Myocyte (in vitro differentiated cells): ENCODE measurements around the gene SRSF1. TPM values are rescaled to one million over a fixed set of nuclear protein-coding genes. Genes with fewer than 3 reads are reported as not detected.
A peak's percentile ranks its signal among the peaks of the same experiment; 100 is the strongest.

ENCODE experiments used
- DNase-seq: peaks from one replicate; pipeline ENCODE4 v3.0.0-alpha.2; 2012; ENCODE audit warnings: low read depth
- total RNA-seq: library from RNA; depleted of rRNA; stranded (reverse); fragments of >200 nt; gene quantifications from 2 replicates; pipeline ENCODE4 v1.2.3, GENCODE V29; 2014

Gene SRSF1
- total RNA-seq, 1 donor from 2014 or later: 180 TPM

DNA sequence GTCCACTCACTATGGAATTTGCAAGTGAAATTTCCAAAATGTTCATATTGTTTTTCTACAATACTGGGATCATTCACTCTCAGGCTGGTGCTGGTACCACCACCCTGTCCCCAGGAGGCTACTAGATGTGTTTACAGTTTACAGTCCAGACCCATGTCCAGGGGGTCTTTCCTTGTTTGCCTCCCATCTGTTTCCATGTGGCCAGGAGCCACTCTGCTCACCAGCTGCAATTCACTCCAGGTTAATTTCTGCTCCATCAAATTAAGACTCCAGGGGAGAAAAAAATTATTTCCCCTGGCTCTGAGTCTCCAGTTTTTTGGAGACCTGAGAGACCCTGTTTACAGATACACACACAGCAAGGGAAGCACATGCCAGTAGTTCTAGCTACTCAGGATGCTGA lies 12.5 kb upstream of the SRSF1 start:
- no peak for DNase-seq

DNA sequence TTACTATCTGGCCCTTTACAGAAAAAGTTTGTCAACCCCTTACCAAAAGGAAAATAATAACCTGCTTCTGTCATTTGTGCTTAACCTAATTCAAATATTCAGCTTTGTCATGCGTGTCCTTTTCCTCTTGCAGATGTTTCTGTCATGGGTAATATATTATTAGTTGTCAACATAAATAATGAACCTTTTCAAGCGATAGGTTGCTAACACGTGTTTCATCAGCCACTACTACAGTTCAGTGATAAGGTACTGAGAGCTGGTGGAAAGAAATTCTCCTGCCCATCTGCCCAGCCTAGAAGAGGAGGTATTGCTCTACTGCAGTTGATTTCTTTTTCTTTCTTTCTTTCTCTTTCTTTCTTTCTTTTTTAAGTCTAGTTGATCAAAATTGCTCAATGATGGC lies 12.0 kb upstream of the SRSF1 start:
- DNase-seq: no peak

DNA sequence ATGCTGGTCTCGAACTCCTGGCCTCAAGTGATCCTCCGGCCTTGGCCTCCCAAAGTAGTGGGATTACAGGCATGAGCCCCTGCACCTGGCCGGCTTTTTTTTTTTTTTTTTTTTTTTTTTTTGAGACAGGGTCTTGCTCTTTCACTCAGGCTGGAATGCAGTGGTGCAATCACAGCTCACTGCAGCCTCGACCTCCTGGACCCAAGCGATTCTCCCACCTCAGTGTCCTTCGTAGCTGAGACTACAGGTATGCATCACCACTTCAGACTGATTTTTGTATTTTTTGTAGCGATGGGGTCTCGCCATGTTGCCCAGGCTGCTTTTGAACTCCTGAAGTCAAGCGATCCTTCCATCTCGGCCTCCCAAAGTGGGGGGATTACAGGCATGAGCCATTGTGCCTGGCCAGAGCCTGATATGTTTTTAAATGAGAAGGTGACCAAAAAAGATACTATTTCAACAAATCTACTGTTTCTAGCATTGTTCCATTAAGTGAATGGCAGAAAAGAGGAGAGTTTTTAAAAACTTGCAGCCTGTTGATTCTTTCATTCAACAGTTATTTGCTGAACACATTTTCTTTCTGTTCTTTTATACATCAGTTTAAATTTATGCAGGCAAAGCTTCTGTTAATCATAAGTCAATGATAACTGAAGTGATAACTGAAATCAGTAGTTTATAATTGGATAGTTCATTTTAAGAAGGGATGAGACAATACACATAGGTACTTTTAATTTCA lies 3.2 kb upstream of the SRSF1 start:
- no peak for DNase-seq

DNA sequence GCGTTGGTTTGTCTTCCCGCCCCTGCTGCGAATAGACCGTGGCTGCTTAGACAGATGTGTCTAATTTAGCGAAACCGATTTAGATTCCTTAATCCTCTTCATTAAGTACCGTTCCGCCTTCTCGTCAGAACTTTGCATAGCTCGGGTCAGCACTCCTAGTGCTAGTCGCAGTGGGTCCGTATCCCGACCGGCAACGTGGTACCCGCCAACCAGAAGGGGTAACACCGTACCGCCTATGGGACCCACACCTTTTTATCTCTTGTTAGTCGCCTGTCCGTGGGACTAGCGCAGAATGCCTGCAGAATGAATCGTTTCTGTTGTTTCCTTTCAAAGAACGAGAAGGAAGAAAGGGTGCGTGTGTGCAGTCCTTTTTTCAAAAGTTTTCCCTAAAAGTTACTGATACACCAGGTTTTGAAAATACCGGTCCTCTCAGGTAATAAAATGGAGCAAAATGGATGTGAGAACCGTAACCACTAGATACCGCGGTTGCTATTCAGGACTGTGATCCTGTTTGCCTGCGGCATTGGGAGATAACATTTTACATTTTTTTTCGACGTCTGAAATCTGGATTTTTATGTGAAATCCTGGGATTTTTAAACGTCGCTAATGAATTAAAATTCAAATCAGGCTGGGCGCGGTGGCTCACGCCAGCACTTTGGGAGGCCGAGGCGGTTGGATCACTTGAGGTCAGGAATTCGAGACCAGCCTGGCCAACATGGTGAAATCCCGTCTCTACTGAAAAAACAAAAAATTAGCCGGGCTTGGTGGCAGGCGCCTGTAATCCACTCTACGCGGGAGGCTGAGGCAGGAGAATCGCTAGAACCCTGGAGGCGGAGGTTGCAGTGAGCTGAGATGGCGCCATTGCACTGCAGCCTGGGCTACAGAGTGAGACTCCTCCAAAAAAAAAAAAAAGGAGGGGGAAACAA lies 998 bp upstream of the SRSF1 start:
- no peak for DNase-seq

DNA sequence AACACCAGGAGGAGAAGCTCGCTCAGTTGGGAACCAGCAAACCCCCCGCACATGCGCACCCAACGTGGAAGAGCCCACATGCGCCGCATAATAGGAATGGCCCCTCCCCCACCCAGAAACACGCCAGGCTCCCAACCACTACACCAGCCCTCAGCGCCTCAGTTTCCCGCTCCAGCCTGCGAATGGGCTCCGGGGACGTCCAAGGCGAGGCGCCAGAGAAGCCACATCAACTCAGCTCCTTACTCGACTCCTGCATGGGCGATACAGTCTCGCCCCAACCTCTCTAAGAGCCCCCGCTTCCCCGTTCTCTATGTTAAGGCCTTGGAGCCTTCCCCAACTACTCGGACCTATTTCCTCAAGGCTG lies 504 bp downstream of the SRSF1 start:
- peak; percentile 89 for DNase-seq

DNA sequence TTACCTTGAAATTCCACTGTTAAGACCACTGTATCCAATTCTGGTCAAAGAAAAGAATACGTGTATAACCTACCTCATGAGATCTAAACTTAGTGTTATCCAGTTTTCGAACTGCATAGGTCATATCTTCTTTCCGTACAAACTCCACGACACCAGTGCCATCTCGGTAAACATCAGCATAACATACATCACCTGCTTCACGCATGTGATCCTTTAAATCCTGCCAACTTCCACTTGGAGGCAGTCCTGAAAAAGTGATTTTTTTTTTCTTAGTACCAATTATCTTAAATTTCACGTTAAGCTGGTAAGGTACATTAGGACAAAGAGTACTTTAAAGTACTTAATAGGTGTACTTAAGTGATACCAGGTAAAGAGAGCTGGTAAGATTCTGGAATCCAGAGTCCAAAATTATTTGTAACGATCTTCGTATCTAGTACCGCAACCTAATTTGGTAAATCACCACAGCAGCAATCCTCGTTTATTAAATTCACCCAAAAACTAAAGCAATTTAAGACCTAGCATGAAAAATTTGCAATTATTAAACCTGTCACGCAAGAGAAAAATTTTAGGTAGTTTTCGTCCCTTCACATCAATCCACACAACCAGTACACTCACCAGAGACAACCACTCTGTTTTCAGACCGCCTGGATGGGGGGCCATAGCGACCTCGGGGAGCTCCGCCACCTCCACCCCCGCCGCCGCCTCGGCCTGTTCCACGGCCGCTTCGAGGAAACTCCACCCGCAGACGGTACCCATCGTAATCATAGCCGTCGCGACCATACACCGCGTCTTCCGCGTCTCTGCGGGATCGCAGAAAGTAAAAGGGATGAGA lies 1.1 kb downstream of the SRSF1 start:
- no peak for DNase-seq

DNA sequence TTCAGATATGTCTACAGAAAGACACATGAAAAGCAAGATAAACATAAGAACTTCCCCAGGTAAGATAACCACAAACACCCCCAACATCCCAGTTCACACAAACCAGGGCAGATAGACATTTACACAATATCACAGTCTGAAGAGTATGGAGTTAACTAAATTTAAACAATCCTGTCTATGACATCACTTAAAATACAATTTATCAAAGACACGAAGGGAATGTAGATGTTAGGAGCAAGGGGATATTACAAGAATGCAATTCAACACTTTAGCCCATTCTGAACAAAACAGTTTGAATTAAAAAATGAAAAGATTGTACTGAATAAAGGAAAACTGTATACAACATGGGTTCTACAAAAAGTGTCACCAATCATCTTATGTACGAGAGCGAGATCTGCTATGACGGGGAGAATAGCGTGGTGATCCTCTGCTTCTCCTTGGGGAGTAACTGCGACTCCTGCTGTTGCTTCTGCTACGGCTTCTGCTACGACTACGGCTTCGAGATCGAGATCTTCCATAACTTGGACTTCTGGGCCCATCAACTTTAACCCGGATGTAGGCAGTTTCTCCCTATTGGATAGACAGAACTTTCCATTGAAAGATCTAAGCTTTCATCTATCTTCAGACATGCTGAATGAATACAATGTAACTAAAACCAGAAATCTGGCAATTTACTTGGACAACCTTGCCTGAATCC lies 1.9 kb downstream of the SRSF1 start:
- no peak for DNase-seq

DNA sequence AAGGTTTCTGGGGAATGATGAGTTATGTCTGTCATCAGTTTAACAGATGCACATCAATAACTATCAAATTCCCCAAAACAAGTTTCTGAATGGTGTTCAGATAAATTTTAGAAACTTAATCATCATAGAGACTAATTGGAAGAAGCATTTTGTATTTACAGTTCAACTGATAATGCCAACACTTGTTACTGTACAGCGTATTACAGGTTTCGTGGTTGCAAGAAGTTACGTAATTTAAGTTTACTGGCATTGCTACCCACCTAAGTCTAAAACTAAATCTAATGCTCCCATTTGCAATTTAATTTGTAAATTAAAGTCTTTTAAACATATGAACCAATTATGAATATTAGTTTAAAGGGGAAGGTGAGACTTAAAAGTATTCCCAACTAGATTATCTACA lies 3.0 kb downstream of the SRSF1 start:
- DNase-seq: no peak

DNA sequence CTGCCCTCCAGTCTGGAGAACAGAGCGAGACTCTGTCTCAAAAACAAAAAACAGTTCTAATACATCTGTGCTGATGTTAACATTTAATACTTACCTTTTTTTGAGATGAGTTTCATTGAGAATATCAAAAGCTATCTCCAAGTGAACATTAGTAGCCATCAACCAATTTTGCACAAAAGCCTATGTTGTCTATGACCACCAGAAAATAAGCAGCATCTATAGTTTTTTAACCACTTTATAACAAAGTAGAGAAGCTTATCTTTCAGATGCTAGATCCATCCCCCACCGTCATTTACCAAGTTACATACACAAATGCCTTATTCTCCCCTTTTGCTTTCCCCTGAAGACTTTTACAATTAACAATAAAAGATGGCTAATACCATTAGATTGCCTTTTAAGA lies 4.1 kb downstream of the SRSF1 start:
- no peak for DNase-seq

DNA sequence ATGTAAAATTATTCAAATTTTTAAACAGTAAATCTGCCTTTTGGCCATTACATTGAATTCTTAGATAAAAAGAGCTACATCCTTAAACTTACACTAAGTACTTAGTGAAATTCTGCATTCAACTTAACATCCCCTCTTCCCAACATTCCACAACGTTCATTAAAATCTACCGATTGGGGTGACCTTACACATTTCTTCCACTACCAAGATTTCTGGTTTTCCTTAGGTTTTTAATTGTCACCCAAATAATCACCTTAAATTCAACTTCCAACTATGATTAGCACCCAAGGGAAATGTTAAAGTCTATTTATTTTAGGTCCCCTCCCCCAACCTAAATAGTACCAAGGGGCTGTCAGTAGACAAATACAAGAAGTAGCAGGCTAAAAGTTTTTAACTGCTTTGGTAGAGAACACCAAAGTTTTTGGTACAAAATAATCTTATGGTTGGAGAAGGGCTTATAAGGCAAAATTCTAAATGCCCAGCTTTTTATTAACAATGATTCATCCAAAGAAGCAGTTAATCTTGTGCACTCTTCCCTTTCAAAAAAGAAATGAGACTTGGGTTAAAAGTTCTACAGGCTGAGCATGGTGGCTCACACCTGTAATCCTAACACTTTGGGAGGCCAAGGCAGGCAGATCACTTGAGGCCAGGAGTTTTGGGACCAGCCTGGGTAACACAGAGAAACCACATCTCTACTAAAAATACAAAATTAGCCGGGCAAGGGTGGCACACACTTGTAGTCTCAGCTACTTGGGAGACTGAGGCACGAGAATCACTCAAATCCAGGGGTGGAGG lies 4.7 kb downstream of the SRSF1 start:
- DNase-seq: no peak

DNA sequence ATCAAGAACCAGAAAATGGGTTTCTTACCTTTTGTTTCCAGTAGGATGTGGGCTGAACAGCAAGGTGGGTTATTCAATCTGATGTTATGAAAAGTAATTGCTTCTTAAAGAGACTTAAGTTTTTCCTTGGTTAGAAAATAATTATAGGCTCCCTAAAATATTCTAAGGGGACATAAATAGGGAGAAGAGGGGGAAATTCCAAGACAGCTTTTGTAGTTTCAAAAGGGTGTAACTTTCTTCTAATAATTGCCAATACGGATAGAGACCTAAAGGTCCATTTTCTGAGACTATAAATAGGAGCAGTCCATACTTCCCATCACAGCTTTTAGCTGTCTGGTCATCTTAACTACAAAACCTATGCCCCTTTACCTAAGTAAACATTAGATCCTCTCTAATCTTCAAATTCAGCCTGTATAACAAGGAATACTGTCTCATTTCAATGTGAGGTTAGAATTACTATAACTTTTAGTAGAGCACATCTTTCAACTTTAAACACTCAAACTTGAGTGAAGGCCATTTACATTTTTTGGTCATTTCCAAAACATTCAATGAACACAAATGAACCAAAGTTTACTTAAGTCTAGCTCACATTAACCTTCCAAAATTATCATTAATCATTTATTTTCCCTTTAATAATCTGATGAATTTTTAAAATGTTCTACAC lies 5.5 kb downstream of the SRSF1 start:
- no peak for DNase-seq

DNA sequence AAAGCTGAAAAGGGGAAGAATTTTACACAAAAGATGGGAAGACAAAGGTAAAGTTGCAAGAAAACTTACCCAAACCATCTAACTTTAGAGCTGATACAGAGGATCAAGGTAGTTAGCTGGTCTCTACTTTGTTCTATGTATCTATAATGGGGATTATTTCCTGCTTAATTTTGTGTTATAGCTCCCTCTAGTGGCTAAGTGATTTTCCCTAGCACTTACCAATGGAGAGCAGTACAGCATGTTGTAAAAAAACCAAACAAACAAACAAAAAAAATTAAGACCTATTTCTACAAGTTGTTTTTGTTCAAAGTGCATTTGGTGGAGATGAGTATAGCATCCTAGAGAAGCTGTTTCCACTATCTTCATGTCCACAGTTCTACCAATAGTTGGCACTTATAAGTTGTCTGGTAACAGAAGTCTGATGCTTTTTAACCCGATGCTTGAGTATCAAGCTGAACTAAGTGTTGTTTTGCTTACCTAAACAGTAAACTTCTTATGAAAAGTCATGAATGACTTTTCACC lies 7.5 kb downstream of the SRSF1 start:
- peak; percentile 81 for DNase-seq

DNA sequence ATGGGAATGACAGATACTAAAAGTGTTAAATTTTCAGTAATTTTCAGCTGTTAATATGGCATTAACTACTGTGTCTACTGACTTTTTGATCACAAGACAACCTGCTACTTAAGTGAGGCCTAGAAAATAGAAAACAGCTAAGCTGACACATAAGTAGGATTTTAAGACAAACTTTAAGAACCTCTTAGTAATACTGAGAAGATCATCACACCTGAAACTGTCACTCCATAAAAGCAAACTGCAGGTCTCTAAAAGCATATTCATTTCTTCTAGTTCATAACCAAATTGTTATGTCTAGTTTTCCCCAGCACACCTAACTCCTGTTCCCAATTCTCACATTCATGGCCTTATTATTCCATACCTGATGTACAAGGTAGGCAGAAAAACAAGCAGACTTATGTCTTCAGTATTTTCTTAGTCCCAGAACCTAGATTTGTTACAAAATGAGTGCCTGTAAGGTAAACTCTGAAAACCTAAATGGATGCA lies 8.0 kb downstream of the SRSF1 start:
- no peak for DNase-seq

DNA sequence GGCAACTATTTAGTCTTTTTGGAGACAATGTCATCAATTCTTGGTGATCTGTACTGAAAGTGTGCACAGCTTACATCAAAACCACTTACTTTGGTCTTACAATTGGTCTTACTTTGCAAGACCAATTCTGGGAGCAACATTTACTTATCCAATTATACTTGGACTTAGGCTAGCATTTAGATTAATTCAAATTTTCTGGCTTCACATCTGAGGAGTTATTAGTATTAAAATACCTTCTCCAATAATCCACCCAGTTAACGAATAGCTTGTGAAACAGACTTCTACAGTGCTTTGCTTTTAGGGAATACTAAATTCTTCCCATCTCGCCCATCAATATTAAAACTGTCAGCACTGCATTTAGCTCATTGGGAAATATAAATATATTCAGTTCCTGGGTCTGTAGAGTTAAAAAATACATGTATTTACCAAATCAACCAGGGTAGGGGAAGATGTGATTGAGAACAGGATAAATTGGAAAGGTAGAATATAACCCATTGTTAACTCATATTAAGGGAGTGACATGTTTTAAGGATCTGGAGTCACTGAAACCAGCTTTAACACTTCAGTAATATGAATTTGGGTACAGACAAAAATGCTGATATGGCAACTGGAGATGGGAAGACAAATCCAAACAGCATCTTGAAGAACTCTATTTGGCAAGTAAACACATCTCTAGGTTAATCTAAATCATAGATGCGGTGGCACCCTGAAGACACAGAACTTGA lies 9.8 kb downstream of the SRSF1 start:
- DNase-seq: no peak

DNA sequence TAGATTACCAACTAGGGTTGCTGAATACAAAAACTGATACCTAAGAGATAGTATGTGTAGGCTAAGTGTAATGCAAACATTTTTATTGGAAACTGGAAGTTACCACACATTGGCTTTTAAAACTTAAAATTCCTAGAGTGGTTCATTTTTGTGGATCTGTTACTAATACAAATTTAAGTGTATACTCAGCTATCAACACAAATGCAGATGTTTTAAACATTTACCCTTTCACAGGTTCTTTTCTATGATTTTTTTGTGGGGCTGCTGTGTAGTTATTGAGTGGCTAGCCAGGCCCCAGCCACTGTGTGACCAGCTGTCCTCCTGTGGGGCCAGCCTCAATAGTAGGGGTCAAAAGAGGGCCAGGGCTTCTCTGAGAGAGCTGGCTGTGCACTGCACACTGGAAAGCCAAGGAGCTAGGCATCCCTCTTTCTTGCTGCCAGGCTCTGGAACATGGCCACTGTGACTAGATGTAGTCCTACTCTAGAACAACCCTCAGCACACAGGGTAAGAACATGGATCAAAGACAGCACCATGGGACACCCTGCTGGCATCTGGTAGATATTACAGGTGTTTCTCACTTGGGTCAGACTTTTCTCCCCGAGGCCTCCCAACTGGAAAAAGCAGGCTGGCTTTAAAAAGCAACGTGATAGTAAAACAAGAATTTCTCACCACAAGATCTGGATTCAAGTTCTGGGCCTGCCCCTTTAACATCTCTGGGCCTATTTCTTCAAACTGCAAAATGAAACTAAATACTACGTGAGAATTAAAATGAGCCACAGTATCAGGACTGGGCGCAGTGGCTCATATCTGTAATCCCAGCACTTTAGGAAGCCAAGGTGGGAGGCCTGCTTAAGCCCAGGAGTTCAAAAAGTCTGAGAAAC lies 11.7 kb downstream of the SRSF1 start:
- peak; percentile 88 for DNase-seq

DNA sequence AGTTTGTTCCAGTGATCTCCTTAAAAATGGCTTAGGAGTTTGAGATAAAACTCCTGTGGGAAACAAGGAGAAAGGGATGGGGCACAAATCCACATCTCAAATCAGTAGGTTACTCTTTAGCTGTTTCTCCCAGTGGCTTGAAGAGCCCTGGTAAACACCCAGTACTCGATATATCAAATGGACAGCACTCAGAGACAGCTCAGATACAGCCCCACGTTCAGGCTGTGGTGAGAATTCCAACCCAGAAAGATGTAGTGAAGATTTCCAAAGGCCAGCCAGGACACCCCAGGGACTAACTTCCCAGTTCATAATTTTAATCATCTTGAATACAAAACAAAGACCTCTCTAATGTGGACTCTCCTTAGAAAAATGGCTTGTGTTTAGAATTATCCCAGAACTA lies 12.6 kb downstream of the SRSF1 start:
- peak; percentile 44 for DNase-seq

DNA sequence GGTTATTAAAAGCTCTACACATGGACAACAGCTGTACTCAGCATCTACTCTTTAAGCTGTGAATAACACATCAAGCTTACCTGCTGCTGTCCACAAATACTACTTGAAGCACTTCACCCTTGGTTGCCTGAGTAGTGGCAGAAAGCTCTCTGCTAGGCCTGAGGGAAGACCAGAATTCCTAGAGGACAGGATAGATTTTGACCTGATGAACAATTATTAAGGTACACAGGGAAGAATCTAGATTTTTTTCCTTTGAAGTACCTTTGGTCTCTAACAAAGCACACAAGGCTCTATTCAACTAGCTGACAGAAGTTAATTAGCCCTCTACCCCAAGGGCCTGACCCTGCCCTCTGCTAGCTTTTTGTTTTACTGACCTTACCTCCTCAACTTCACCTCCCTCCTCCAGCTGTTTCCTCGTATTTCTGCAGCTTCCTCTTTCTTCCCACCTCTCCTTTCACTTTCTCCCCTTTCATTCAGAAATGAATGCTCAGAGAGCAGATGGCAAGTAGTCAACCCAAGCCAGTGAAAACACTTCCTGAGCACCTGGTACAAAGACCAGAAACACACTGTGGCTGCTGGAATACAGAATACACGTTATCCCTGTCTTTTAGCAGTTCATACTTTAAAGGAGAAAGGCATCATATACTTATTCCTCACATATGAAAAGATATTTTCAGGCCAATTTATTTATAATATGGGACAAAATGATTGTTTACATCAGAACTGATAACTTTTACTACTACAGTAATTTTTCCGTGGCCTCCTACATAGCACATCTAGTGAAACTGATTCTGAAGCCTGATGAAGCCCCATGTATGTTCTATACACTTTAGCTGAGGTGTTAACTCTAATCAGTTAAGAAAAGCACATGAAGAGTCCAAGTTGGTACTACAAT lies 13.3 kb downstream of the SRSF1 start:
- no peak for DNase-seq
